SH-SY5Y (cell line): ENCODE data around the gene QRICH2.

Source experiments
- GATA2 ChIP-seq: IDR thresholded peaks from 2 replicates; pipeline ENCODE4 v1.6.1; 2011; ENCODE audit warnings: mild to moderate bottlenecking, low read depth, low read length
- GATA3 ChIP-seq: IDR thresholded peaks from 2 replicates; pipeline ENCODE4 v1.6.1; 2011; ENCODE audit warnings: low read depth, mild to moderate bottlenecking, low read length, moderate library complexity

GRCh38 chr17:76307966-76308338 is at the start of gene QRICH2:
- TF ChIP-seq GATA2 (no peak), GATA3 (no peak)
